Right lobe of liver (tissue), 6 donors: ENCODE results near the gene ASCC1. TPM values are rescaled to one million over a fixed set of nuclear protein-coding genes. Genes with fewer than 3 reads are reported as not detected.

Experiments
- ATAC-seq, 4 donors: fragments of 200-7000 bp; cut with Tn5 transposase; one replicate each; pipeline ENCODE4 v1.9.1; 2020; ENCODE audit warnings: mild to moderate bottlenecking in 4 of 4, moderate library complexity in 4 of 4
- DNase-seq, 3 donors: peaks; one replicate each; pipeline ENCODE4 v3.0.0-alpha.2; 2020
- H3K27ac ChIP-seq, 3 donors: fragments of 200-600 bp; one replicate each; pipeline ENCODE4 v1.8.0; 2022
- H3K27me3 ChIP-seq, 2 donors: fragments of 200-600 bp; one replicate each; pipeline ENCODE4 v1.8.0; 2022
- H3K36me3 ChIP-seq, 4 donors: fragments of 200-600 bp; sonication (generic) in 1 of 4; one replicate each; pipeline versions ENCODE4 v1.5.1 to v1.8.0; 2017 to 2022; ENCODE audit warnings: control low read depth in 1 of 4
- H3K4me1 ChIP-seq, 4 donors: fragments of 200-600 bp; sonication (generic) in 1 of 4; one replicate each; pipeline versions ENCODE4 v1.5.1 to v1.8.0; 2017 to 2022; ENCODE audit warnings: control low read depth in 1 of 4
- H3K4me3 ChIP-seq, 3 donors: fragments of 200-600 bp; one replicate each; pipeline ENCODE4 v1.8.0; 2022
- H3K9me3 ChIP-seq, 4 donors: fragments of 200-600 bp; sonication (generic) in 1 of 4; one replicate each; pipeline versions ENCODE4 v1.5.1 to v1.8.0; 2017 to 2022; ENCODE audit warnings: control low read depth in 1 of 4
- POLR2A ChIP-seq: fragments of 450-650 bp; IDR thresholded peaks from one replicate; pipeline ENCODE4 v1.6.1; 2017; ENCODE audit warnings: antibody characterized with exemption, mild to moderate bottlenecking
- WGBS: methylation state at CpG from one replicate; pipeline ENCODE4 v1.1.6; 2018; ENCODE audit warnings: low coverage, low lambda C conversion rate; ENCODE audit not compliant: insufficient coverage; ENCODE audit errors: missing lambda C conversion rate; 5-methylcytosine and 5-hydroxymethylcytosine counted together
- intact Hi-C, 2 donors: fragments of 100-400 bp; cut with DNase I; formaldehyde crosslinking; loops; one replicate each; pipeline versions ENCODE4 v1.11.2 to v1.14.1; 2022
- total RNA-seq, 6 experiments: library from RNA; depleted of rRNA in 2 of 6; stranded (reverse); fragments of >200 nt in 2 of 6; fragmentation: NEBNext Ultra II Directional in 3 of 6; extraction: Animal tissue kit (Norgen Biotek cat#: 25700) in 3 of 6; gene quantifications; one replicate each; pipeline versions ENCODE4 v1.1.0 to v1.2.4, GENCODE V29; 2016 to 2023
- TF ChIP-seq, protein P1 (sequence below), 4 donors: fragments of 200-600 bp in 3 of 4; fragments of 450-650 bp in 1 of 4; IDR thresholded peaks; one replicate each; pipeline versions ENCODE4 v1.5.1 to v1.8.0; 2016 to 2022; ENCODE audit warnings: antibody characterized with exemption in 4 of 4, mild to moderate bottlenecking in 2 of 4
- donor health status: DM: no; HTN: yes; CAD: no.
- donor health status: DM: no; HTN: no; CAD: no.
- donor health status: DM: no; HTN: no; CAD: no.
- donor health status: DM: no; HTN: yes; CAD: no.
- donor health status: DM: no; HTN: yes; CAD: no.

Gene ASCC1
- total RNA-seq, 6 experiments from 2014 or later, result 12.0 to 26.5 (median 14.5) TPM

DNA sequence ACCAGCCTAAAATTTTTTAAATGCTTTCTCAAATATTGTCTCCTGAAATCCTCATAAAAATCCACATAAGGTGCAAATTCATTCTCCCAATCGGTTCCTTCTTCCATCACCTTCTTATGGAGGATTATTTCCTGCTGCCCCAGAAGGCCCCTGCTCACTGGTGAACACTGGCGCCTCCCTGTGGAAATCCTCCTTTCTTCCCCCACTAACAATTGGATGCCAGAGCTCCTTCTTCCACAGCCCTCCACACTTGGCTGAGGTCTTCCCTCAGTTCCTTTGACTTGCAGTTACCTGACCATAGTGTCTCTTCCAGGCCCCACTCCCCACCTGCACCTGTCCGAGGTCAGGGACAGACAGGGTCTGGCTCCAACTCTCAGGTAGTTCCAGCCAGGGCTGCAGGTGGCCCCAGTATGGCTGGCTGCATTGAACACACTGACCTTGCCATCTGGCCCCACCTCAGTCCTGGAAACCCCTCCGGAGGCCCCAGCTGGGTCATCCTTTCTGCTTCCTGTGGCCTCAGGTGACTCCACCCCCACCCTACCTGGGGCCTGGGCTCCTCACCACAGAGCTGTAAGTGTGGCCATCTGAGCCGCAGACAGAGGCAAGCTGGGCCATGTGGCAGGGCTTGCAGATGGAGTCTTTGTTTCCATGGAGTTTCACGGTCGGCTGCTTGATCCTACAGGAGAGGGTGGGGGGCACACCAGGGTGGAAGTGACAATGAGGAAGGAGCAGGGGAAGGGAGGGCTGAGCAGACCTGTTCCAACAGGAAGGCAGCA lies 146.1 kb downstream of the ASCC1 start:
- TF ChIP-seq POLR2A, result no peak
- TF ChIP-seq, protein P1, sequence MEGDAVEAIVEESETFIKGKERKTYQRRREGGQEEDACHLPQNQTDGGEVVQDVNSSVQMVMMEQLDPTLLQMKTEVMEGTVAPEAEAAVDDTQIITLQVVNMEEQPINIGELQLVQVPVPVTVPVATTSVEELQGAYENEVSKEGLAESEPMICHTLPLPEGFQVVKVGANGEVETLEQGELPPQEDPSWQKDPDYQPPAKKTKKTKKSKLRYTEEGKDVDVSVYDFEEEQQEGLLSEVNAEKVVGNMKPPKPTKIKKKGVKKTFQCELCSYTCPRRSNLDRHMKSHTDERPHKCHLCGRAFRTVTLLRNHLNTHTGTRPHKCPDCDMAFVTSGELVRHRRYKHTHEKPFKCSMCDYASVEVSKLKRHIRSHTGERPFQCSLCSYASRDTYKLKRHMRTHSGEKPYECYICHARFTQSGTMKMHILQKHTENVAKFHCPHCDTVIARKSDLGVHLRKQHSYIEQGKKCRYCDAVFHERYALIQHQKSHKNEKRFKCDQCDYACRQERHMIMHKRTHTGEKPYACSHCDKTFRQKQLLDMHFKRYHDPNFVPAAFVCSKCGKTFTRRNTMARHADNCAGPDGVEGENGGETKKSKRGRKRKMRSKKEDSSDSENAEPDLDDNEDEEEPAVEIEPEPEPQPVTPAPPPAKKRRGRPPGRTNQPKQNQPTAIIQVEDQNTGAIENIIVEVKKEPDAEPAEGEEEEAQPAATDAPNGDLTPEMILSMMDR (IDR thresholded peaks at IDR 0.05), result no peak
- peaks cover 0 to 8% (median 2%) of the 10 kb centered on the region in 4 donors for H3K4me1 ChIP-seq
- H3K36me3 ChIP-seq, result no peaks in the 10 kb centered on the region
- 100% methylated on average over 3 of the region's 7 CpGs for WGBS
- H3K4me3 ChIP-seq, result no peak overlapping the region
- no peak for DNase-seq
- no peak overlapping the region for H3K27ac ChIP-seq
- H3K9me3 ChIP-seq, result no peaks in the 10 kb centered on the region
- intact Hi-C loops, result no loop called here
- no peak for ATAC-seq
- no peaks in the 10 kb centered on the region for H3K27me3 ChIP-seq

DNA sequence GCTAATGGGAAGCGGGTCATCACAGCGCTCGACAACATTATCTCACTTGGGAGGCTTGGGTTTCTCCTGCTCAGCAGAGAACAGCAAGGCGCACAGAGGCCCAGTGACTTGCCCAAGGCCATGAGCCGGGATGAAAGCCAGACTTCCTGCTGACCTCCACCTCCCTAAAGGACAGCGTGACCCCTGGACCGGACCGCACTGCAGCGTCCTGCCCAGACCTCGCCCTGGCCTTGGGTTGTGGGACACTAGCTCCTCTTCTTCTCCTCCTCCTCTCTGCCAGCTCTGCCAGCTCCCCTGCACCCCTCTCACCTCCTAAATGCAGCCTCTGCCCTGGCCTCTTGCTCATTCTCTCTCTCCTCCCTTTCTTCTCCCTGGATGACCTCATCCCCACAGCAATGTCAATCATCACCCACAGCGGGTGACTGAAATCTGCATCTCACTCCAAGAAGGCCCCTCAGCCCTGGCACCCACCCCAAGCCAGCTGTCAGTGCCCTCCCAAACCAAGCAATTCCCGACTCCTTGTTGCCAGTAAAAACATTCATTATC lies 147.1 kb downstream of the ASCC1 start:
- intact Hi-C loops, result no loop called here
- no peaks in the 10 kb centered on the region for H3K9me3 ChIP-seq
- peak; percentile 91 to 96 (median 92) for ATAC-seq
- 55% methylated on average over 5 of the region's 12 CpGs for WGBS
- TF ChIP-seq, protein P1 (IDR thresholded peaks at IDR 0.05), result no peak
- no peak for TF ChIP-seq POLR2A
- peak; percentile 73 to 90 (median 84) for DNase-seq
- peaks cover 0 to 8% (median 2%) of the 10 kb centered on the region in 4 donors for H3K4me1 ChIP-seq
- no peaks in the 10 kb centered on the region for H3K27me3 ChIP-seq
- peak overlapping the region in 1 of 3 donors; percentile 37 for H3K27ac ChIP-seq
- H3K4me3 ChIP-seq, result no peak overlapping the region
- no peaks in the 10 kb centered on the region for H3K36me3 ChIP-seq

DNA sequence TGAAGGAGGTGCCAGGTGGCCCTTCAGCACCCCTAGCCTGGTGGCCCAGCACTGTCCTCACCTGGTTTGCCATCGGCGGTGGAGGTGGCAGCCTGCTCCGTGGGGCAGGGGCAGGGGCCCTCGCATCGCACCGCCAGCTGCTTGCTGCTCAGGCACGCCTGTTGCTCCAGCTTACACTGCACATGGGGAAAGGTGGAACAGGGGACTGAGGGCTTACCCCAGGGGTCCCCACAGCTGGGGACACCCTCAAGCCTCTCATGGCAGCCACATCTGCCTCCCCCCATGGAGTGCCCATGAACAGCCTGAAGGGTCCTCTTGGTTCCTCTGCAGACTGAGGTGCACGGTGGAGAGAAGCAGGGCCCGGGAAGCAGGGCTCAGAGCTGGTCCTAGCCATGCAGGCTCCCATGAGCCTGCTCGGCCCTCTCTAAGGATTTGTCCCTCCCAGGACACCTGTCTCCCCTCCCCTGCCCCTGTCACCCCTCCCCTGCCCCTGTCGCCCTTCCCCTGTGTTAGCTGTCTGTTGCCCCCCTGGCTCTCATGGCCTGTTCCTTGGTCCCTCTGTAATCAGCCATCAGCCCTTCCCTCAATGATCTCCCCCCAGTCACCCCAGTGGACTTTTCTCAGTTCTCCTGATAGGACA lies 147.8 kb downstream of the ASCC1 start:
- Histone ChIP-seq H3K4me1 (peaks cover 0 to 8% (median 2%) of the 10 kb centered on the region in 4 donors), H3K4me3 (no peak overlapping the region), H3K36me3 (no peaks in the 10 kb centered on the region), H3K27ac (peak overlapping the region in 1 of 3 donors; percentile 37), H3K27me3 (no peaks in the 10 kb centered on the region), H3K9me3 (no peaks in the 10 kb centered on the region)
- TF ChIP-seq POLR2A, result no peak
- TF ChIP-seq, protein P1 (IDR thresholded peaks at IDR 0.05), result no peak
- intact Hi-C loops, result no loop called here
- ATAC-seq, result no peak
- DNase-seq, result no peak
- no CpG with 5 or more reads among the region's 11 CpGs for WGBS

- Histone ChIP-seq H3K4me3 (no peak overlapping the region), H3K36me3 (no peaks in the 10 kb centered on the region), H3K9me3 (no peaks in the 10 kb centered on the region), H3K4me1 (peaks cover 0 to 8% (median 2%) of the 10 kb centered on the region in 4 donors), H3K27me3 (no peaks in the 10 kb centered on the region), H3K27ac (no peak overlapping the region)
- TF ChIP-seq POLR2A, result no peak
- TF ChIP-seq, protein P1 (IDR thresholded peaks at IDR 0.05), result no peak
- WGBS, result 69% methylated on average over 3 of the region's 13 CpGs
- ATAC-seq, result no peak
- DNase-seq, result no peak
- intact Hi-C loops, result no loop called here
Measured at GRCh38 chr10:72067463-72068125, 148.5 kb downstream of the ASCC1 start.
